Esophagus squamous epithelium (tissue), 4 donors: ENCODE measurements around the gene SLC1A7.

Source experiments
- POLR2A ChIP-seq, 4 donors: fragments of 450-650 bp; IDR thresholded peaks; one replicate each; pipeline ENCODE4 v1.6.1; 2017; ENCODE audit warnings: antibody characterized with exemption in 4 of 4, mild to moderate bottlenecking in 4 of 4, moderate library complexity in 3 of 4
- TF ChIP-seq, protein P1 (sequence below), 6 experiments: fragments of 450-650 bp in 4 of 6; fragments of 200-600 bp in 2 of 6; sonication (generic) in 2 of 6; IDR thresholded peaks; one replicate each; pipeline ENCODE4 v1.5.1; 2016 to 2019; ENCODE audit warnings: antibody characterized with exemption in 6 of 6, mild to moderate bottlenecking in 4 of 6, moderate library complexity in 4 of 6

DNA sequence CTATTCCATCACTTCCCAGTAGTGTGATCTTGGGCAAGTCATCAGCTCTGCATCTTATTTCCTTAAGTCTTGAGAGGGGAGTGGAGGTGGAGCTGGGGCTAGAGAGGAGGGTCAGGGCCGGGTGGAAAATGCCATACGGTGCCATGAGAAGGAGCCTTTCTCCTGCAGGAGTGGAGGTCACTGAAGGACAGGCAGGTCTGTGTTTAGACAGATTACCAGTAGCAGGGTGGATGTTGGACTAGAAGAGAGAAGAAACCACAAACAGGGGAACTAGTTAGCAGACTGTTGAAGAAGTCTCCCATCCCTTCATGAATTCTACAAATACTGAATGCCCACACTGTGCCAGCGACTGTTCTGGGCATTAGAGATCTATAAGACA is 40.3 kb upstream of the SLC1A7 start:
- TF ChIP-seq, protein P1, sequence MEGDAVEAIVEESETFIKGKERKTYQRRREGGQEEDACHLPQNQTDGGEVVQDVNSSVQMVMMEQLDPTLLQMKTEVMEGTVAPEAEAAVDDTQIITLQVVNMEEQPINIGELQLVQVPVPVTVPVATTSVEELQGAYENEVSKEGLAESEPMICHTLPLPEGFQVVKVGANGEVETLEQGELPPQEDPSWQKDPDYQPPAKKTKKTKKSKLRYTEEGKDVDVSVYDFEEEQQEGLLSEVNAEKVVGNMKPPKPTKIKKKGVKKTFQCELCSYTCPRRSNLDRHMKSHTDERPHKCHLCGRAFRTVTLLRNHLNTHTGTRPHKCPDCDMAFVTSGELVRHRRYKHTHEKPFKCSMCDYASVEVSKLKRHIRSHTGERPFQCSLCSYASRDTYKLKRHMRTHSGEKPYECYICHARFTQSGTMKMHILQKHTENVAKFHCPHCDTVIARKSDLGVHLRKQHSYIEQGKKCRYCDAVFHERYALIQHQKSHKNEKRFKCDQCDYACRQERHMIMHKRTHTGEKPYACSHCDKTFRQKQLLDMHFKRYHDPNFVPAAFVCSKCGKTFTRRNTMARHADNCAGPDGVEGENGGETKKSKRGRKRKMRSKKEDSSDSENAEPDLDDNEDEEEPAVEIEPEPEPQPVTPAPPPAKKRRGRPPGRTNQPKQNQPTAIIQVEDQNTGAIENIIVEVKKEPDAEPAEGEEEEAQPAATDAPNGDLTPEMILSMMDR (IDR thresholded peaks at IDR 0.05): no peak
- no peak for TF ChIP-seq POLR2A (IDR thresholded peaks at IDR 0.05)
